ENCODE data around the gene KLF13. TPM values are rescaled to one million over a fixed set of nuclear protein-coding genes. Genes with fewer than 3 reads are reported as not detected.

KLF13 gene
- polyA plus RNA-seq, 1 experiment = 11.5 TPM

DNA sequence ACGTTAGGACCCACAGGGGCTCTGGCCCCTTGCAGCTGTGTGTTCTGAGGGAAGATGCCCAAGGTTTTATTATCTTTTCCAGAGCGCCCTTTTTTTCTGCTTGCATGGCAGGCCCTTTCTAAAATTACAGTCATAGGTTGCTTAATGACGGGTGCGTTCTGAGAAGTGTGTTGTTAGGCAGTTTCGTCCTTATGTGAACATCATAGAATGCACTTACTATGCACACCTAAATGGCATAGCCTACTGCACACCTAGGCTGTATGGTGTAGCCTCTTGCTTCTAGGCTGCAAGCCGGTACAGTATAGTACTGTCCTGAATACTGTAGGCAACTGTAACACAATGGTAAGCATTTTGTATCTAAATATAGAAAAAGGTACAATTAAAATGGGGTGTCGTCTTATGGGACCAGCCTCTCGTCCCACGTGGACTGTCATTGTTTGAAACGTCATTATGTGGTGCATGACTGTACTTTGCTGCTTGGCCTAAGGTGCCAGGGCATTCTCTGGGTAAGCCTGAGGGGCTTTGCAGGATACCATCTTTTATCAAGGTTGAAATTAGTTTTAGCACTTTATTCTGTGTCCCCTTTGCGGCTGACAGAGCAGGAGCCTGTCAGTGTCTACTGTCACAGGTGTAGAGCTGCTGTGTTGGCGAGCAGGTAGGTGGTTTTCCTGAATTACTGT, 10.9 kb downstream of the KLF13 start:
- no peak for DNase-seq (ENCODE audit: low read depth)
- TF ChIP-seq, protein P1, sequence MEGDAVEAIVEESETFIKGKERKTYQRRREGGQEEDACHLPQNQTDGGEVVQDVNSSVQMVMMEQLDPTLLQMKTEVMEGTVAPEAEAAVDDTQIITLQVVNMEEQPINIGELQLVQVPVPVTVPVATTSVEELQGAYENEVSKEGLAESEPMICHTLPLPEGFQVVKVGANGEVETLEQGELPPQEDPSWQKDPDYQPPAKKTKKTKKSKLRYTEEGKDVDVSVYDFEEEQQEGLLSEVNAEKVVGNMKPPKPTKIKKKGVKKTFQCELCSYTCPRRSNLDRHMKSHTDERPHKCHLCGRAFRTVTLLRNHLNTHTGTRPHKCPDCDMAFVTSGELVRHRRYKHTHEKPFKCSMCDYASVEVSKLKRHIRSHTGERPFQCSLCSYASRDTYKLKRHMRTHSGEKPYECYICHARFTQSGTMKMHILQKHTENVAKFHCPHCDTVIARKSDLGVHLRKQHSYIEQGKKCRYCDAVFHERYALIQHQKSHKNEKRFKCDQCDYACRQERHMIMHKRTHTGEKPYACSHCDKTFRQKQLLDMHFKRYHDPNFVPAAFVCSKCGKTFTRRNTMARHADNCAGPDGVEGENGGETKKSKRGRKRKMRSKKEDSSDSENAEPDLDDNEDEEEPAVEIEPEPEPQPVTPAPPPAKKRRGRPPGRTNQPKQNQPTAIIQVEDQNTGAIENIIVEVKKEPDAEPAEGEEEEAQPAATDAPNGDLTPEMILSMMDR (IDR thresholded peaks at IDR 0.05; ENCODE audit: insufficient read depth, low read depth, low read length) = no peak
- H3K4me3 ChIP-seq (ENCODE audit: low read depth, low read length) = no peak overlapping the region
- POLR2A ChIA-PET = no interaction called here
- CTCF ChIA-PET = interaction anchor here (1.2 to 1.5 kb wide), 2 partner anchors 28 to 97 kb away, joined by 3 to 4 read pairs; no protein-coding TSS in a partner anchor
- H3K36me3 ChIP-seq (ENCODE audit: control insufficient read depth, insufficient read depth, low read length) = no peaks in the 10 kb centered on the region; the same call in 1 of the 2 replicates
- no peaks in the 10 kb centered on the region for H3K27me3 ChIP-seq (ENCODE audit: control insufficient read depth, insufficient read depth, low read length)

GRCh38 chr15:31338318-31338878, 11.8 kb downstream of the KLF13 start:
- Histone ChIP-seq H3K4me3 (ENCODE audit: low read depth, low read length) (no peak overlapping the region), H3K27me3 (ENCODE audit: control insufficient read depth, insufficient read depth, low read length) (no peaks in the 10 kb centered on the region), H3K36me3 (ENCODE audit: control insufficient read depth, insufficient read depth, low read length) (no peaks in the 10 kb centered on the region; the same call in 1 of the 2 replicates)
- ChIA-PET POLR2A (no interaction called here), CTCF (interaction anchor here (1.2 to 1.5 kb wide), 2 partner anchors 27 to 97 kb away, joined by 3 to 4 read pairs; no protein-coding TSS in a partner anchor)
- no peak for DNase-seq (ENCODE audit: low read depth)
- TF ChIP-seq, protein P1 (IDR thresholded peaks at IDR 0.05; ENCODE audit: insufficient read depth, low read depth, low read length) = no peak

- Histone ChIP-seq H3K27me3 (ENCODE audit: control insufficient read depth, insufficient read depth, low read length) (no peaks in the 10 kb centered on the region), H3K4me3 (ENCODE audit: low read depth, low read length) (no peak overlapping the region), H3K36me3 (ENCODE audit: control insufficient read depth, insufficient read depth, low read length) (no peaks in the 10 kb centered on the region; the same call in 1 of the 2 replicates)
- peak; percentile 72 for DNase-seq (ENCODE audit: low read depth)
- POLR2A ChIA-PET = no interaction called here
- CTCF ChIA-PET = interaction anchor here (1.1 to 1.5 kb wide), 2 partner anchors 26 to 138 kb away, joined by 3 to 4 read pairs; no protein-coding TSS in a partner anchor
- TF ChIP-seq, protein P1 (IDR thresholded peaks at IDR 0.05; ENCODE audit: insufficient read depth, low read depth, low read length) = no peak
Observed at GRCh38 chr15:31338879-31339557, 12.4 kb downstream of the KLF13 start.

DNA sequence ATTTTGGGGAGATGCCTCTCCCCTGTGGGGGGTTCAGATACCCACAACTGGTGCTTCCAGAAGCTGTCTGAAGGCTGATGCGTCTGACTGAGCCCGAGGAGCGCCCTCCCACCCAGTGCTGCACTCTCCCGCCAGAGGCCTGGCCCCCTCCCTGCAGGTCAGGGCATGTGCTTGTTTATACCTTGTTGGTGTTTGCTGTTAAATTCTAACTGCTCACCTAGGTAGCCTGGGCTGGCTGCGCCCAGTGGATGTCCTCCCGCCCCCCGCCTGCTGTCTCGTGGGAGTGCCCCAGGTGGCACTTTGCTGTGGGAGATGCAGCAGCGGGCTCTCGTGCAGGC, 12.9 kb downstream of the KLF13 start:
- TF ChIP-seq, protein P1 (IDR thresholded peaks at IDR 0.05; ENCODE audit: insufficient read depth, low read depth, low read length) = no peak
- no peaks in the 10 kb centered on the region; the same call in 1 of the 2 replicates for H3K36me3 ChIP-seq (ENCODE audit: control insufficient read depth, insufficient read depth, low read length)
- ChIA-PET CTCF (interaction anchor here (1.1 kb wide), 1 partner anchor 137 kb away, joined by 4 read pairs; no protein-coding TSS in a partner anchor), POLR2A (no interaction called here)
- no peak overlapping the region for H3K4me3 ChIP-seq (ENCODE audit: low read depth, low read length)
- no peaks in the 10 kb centered on the region for H3K27me3 ChIP-seq (ENCODE audit: control insufficient read depth, insufficient read depth, low read length)
- DNase-seq (ENCODE audit: low read depth) = no peak

GRCh38 chr15:31340047-31340446, 13.4 kb downstream of the KLF13 start:
- H3K36me3 ChIP-seq (ENCODE audit: control insufficient read depth, insufficient read depth, low read length) = no peaks in the 10 kb centered on the region; the same call in 1 of the 2 replicates
- CTCF ChIA-PET = interaction anchor here (1.1 kb wide), 1 partner anchor 137 kb away, joined by 4 read pairs; no protein-coding TSS in a partner anchor
- TF ChIP-seq, protein P1 (IDR thresholded peaks at IDR 0.05; ENCODE audit: insufficient read depth, low read depth, low read length) = no peak
- no peaks in the 10 kb centered on the region for H3K27me3 ChIP-seq (ENCODE audit: control insufficient read depth, insufficient read depth, low read length)
- DNase-seq (ENCODE audit: low read depth) = no peak
- POLR2A ChIA-PET = no interaction called here
- no peak overlapping the region for H3K4me3 ChIP-seq (ENCODE audit: low read depth, low read length)

All from BJ (cell line).